HL-60/S4 treated with retinoic acid at 250 ng/mL for 4 days and 3 days (cell line): ENCODE data around the gene ATXN7L1.

Experiments
- in situ Hi-C: fragments of 300-500 bp; cut with MboI; formaldehyde crosslinking; loops from 2 replicates; pipeline ENCODE4 v1.7.0; 2022; ENCODE audit warnings: low sequenced_read_pairs

ATXN7L1 gene

DNA sequence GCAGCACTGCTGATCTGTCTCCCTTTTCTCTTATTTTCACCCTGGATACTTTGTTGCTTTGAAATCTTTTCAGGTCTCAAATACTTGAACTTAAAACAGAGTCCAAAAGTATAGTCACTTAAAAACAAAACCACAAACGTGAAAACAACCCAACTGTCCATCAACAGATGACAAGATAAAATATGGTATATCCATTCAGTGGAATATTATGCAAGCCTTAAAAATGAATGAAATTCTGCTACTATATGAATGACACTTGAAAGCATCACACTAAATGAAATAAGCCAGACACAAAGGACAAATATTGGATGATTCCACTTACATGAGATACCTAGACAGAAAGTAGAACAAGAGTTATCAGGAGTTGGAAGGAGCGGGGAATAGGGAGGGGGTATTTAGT, 250.4 kb downstream of the ATXN7L1 start:
- in situ Hi-C loops = loop anchor here (25.0 kb wide), 1 partner anchor 411 kb away; no protein-coding TSS in a partner anchor

DNA sequence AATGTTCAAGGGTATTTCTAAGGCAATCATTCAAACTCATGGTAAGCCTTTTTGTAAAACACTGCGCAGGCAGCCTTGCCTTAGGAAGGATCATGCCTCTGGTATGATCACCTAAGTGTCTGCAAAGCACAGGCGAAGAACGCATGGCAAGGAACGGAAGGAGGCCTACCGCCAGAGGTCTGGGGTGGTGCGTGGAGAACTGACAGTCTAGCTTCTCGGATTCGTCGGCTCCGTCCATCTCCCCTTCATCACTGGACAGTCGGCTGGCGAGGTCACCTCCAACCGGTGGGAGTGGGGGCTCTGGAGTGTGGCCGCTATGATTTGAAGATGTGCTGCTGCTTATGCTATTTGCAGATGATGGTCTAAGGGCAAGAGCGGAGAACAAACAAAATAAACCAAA, 252.5 kb downstream of the ATXN7L1 start:
- in situ Hi-C loops = no loop called here

DNA sequence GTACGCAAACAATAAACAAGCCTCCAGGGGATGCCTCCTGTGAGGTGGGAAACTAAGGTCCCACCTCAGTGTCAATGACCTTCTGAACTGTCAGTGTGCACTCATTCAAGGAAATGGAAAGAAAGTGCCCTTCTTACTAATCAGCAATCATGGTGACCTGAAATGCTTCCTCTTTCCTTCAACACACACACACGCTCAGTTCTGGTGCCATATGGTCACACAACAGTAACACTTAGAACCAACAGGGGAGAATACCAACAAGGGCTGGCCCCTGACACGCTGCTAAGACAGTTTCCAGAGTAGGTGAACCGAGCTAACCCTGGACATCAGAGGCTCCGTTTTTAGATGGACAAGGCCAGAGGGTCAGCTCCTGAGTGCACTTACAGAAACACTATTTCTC, 253.0 kb downstream of the ATXN7L1 start:
- in situ Hi-C loops = no loop called here

DNA sequence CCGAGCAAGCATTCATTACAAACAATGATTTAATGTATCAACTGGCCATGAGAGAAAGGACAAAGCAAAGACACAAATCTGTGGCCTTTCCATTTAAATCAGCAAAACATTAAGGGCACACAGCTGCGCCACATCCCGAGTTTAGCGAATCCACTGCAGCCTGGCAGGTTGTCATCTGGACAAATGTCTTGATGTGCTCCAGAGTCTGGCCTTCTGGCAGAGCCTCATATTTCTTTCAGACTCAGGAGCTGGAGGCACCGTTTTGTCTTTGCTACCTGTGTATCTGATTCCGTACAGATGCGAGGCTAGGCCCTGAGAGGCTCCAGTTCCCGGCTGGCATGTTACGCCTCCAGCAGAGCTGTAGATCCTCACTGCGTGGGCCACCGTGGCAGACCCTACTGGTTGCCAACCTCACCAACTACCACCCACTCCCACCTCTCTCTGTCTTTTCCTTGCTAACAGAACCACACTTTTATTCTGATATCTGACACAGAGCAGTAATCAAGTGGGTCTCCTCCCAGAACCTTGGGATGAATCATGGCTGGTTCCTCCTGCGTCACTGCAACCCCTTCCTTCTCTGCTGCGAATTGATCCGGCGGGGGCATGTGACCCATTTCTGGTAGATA, 254.2 kb downstream of the ATXN7L1 start:
- in situ Hi-C loops = no loop called here

DNA sequence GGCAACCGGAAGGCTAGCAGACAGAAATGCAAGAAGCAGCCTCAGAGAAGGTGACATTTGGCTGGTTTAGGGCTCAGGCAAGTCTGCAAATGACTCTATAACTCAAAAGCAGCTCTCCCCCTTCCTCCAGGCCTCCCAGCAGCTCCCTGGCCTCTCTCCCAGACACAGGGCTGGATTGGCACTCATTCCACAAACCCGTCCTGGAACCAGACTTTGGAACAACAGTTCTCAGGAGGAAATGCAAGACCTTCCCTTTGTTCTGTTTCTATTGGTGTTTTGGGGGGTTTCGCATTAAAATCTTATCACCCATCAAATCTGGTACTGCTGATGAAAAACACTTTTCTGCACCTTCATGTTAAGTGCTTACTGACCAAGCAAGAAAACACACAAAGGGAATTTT, 254.8 kb downstream of the ATXN7L1 start:
- in situ Hi-C loops = no loop called here

DNA sequence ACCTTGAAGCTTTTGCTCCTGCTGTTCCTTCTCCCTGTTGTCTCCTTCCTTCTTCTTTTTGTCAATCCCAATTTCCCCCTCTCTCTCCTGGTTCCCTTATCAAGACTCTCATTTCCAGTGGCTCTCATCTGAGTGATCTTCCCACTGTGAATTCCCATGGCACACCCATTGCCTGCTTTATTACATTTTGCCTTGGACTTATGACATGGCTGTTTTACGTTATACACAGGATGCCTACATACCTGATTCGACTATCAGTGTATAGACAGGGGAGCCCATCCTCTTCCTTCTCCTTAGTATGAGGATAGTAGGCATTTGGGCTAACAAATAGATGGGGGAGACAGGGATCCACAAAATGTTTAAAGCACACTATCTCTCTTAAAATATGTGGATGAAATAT, 255.2 kb downstream of the ATXN7L1 start:
- in situ Hi-C loops = no loop called here

DNA sequence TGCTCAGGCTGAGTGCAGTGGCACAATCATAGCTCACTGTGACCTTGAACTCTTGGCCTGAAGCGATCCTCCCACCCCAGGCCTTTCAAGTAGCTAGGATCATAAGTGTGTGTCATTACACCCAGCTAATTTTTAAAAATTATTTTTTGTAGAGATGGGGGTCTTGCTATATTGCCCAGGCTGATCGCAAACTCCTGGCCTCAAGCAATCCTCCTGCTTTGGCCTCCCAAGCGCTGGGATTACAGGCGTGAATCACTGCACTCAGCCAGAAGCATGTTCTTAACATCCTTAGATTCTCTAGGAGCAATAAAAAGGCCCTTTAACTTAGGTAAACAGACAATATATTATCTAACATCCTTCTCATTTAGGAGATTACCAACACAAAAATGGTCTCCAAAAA, 256.8 kb downstream of the ATXN7L1 start:
- in situ Hi-C loops = no loop called here

DNA sequence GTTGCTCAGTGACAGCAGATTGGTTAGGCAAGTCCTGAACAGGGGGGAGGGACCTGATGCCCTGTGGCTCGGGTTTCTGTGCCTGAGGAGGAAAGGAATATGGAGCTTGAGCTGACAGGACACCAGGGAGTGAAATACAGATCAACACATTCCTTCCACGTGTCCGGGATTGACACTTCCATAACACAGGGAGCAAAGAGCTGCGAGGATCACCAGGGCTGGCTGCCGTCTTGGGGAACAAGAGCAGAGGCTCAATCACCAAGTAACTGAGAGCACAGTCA, 258.4 kb downstream of the ATXN7L1 start:
- in situ Hi-C loops = no loop called here

DNA sequence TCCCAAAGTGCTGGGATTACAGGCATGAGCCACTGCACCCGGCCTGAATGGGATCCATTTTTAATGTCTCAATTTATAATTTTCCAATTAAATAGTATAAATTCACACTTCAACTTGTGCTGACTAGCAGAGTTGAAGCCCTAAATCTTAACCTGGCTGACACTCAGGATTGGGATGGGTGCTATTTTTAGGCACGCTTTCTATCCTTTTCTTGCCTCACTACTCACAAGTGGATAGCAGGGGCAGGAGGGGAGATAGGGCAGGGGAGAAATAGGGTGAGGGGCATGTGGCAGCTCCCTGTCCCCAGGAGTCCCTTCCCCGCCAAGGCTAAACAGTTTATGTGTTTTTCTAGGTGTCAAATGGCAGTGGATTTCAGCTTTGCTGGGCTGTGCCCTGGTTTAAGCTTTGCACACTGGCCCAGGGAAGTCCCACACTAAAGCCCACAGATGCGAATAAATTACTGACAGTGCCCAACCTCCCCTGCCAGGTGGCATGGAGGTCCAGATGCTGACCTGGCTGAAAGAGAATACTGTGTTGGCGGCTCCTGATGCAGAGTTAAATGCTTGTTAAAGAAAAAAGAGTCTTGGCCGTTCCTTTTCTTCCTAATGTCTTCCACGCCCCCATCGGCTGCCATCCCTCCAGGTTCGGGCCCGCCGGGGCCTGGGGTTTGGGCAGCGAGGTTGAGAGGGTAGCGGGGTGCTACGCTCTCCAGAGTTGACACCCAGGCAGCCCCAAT, 259.0 kb downstream of the ATXN7L1 start:
- in situ Hi-C loops = no loop called here

DNA sequence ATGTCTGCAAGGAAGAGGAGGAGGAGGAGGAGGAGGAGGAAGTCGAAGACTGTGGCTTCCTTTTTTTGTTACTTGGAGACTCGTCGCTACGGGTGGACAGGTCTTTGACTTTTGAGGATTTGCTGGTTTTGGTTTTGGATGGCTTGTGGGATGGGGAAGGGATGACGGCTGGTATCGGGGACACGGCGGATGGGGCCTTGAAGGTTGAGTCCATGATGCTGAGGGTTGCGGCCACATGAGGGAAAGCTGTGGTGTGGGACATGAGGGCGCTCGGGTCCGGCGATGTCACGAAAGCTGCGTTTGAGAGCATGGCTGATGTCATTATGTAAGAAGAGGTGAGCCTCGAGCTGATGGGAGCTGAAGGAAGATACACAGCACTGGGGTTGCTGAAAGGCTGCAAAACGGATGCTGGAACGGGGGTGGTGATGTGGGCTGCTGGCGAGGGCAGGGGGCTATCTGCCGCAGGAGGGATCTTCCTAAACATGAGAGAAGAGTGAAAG, 262.0 kb downstream of the ATXN7L1 start:
- in situ Hi-C loops = no loop called here

DNA sequence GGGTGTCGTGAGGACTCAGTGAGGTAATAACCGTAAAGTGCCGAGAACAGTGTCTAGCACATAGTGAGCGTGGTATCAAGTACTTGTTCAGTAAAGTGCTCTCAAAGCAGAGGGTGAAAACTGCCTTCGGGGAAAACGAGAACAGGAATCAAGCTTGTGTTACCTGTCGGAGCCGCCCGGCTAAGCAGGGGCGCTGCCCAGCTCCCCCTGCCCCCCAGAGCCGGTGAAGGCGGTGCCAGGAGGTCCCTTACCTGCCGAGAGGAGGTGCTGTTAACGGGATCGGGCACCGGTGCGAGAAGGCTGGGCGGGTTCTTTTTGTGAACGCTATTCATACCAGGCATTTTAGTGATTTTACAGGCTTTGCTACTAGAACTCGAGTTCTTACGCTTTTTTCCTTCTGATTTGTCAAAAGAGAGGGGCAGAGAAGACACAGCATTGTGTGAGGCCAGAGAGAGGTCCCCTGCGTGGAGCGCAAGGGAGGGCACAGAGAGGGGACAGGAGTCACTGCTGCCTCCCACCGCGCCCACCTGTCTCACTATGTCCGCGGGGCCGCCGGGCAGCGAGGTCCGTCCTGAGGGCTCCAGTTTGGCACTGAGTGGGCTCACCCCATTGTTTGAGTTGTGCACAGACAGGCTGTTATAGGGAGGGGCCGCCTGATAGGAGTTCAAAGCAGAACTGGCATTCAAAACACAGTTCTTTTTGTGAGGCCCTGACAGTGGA, 262.6 kb downstream of the ATXN7L1 start:
- in situ Hi-C loops = no loop called here

DNA sequence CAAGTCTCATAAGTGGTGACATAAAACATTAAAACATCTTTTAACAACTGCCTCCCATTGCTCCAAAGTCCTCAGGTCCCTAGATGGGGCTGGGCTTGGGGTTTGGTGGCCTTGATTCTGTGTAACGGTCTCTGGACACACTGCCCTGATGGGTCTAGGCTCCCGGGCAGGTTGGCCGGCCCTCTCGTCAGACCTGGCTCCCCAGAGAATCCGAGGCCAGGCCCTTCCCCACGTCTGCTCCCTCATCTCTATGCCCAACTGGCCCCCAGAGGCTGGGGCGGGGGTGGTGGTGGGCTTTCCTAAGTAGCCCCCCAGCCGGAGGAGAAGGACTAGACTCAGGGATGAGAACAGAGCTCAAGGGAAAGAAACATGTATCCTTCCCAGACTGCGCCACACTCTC, 263.6 kb downstream of the ATXN7L1 start:
- in situ Hi-C loops = no loop called here

DNA sequence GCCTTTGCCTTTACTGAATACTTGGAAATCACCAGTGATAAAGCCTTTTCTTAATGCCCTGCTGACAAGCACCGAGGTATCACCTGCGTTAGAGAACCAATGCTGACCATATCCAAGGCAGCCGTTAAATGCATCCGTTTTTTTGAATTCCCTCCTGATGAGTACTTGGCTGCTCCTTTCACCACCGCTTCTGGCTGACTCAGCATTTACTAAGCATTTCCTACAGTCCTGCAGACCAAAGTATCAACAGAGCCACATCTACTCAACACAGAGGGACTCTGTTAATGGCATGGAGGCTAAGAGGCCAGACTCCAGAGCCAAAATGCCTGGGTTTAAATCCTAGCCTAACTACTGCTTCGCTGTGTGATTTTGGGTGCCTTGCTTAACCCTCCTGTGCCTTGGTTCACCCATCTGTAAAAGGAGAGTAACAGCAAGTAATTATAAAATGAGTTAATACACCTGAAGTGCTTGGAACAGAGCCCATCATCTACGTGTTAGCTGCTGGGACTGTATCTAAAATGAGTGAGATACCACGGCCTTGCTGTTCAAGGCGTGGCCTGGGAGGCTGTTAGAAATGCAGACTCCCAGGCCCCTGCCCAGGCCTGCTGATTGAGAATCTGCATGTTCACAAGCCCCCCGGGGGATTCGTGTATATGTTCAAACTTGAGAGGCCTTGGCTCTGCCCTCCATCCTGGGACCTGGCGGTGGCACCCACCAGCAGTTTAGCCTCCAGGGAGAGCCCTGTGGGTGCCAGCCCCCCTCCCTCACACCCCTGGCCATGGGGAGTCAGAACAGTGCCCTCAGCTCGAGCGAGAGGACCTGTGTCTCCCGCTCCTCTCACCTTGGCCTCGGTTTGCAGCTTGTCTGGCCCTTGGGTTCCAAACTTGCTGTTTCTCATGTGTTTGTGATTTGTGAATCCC, 264.3 kb downstream of the ATXN7L1 start:
- in situ Hi-C loops = no loop called here

DNA sequence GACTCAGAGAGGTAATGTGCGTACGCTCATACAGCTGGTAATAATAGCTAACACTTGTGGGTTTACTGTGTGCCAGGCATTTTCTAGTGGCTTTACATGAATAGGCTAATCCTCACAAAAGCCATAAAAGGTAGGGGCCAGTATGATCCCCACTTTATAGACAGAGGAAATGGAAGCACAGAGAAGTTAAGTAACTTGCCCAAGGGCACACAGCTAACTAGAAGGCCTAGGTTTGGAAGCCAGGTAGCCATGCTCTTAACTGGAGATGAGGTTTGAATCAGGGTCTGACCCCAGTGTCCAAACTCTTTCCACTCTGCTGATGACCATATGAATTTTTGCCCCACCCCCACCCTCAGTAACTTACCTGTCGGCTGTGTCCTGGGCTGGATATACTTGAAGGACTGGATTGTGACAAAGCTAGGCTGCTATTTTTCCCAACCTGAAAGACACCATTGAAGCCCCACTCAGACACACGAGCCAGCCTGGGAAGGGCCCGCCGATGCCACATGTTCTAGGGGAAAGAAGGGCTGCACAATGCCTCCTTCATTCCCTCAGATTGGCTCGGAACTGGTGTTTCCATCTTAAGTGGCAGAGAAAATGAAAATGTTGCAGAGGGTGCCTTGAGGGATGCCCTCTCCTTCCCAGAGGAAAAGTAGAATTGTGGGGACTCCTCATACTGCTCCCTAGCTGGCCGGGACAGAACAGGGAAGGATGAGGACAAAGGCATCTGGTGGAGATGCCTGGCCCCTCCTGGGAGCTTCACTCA, 266.1 kb downstream of the ATXN7L1 start:
- in situ Hi-C loops = no loop called here

DNA sequence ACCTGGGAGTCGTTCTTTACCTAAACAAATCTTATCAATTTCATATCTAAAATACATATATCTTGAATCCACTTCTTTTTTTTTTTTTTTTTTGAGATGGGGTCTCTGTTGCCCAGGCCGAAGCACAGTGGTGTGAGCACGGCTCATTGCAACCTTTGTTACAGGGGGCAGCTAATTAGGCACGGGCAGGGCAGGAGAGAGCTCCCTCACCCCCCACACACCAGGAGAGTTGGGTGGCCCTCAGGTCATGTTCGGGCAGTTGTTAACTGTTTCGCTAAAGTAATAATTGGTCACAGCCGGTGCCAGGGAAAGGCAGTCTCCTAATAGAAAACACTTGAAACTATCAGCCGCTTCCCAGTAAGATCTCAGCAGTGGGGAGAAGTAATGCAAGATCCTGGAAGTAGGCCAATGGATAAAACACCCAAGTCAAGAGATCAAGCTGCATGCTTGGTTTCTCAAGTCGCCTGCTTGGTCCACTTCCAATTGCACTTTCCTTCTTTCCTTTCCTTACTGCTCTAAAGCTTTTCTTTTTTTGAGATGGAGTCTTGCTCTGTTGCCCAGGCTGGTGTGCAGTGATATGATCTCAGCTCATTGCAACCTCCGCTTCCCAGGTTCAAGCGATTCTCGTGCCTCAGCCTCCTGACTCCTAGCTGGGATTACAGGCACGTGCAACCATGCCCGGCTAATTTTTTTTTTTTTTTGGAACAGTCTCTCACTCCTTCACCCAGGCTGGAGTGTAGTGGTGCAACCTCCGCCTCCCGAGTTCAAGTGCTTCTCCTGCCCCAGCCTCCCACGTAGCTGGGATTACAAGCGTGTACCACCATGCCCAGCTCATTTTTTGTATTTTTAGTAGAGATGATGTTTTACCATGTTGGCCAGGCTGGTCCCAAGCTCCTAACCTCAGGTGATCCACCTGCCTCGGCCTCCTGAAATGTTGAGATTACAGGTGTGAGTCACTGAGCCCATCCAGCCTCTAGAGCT, 273.8 kb downstream of the ATXN7L1 start:
- in situ Hi-C loops = no loop called here

DNA sequence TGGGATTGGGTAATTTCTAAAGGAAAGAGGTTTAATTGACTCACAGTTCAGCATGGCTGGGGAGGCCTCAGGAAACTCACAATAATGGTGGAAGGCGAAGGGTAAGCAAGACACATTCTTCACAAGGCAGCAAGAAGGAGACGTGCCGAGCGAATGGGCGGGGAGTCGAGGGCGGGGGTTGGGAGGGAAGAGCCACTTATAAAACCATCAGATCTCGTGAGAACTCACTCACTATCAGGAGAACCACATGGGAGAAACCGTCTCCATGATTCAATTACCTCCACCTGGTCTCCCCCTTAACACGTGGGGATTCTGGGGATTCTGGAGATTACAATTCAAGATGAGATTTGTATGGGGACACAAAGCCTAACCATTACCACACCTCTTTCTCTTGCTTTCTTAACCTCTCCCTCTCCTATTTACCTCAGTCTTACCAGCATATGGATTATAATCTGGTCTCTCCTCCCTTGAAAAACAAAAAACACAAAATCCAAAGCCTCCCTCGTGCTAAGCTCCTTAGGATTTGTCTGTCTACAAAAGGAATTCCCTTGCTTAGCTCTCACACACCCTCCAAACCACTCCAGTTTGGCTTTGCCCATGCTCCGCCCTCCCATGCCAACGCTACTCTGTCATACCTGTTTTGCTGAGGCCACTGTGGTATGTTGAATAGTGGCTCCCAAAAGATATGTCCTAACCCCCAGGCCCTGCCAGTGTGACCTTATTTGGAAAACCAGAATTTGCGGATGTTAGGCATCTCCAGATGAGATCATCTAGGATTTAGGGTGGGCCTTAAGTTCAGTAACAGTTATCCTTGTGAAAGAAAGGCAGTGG, 275.5 kb downstream of the ATXN7L1 start:
- in situ Hi-C loops = no loop called here

DNA sequence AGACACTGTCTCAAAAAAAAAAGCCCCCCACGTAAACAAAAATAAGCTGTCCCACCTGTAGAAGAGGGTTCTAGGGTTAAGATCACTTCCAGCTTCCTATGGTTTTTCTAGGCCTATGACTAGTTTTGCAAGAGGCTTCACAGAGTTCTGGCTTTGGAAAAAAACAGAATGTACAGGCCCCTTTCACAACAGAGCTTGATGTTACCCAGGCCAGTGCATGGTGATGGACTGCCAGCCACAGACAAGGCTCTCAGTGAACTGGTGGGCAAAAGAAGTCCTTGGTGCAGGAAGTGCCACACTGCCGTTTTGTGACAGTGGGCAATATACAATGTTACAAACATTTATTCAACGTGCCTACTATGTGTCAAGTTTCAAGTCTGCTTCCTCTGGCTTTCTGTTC, 276.8 kb downstream of the ATXN7L1 start:
- in situ Hi-C loops = loop anchor here (25.0 kb wide), 1 partner anchor 687 kb away; no protein-coding TSS in a partner anchor

DNA sequence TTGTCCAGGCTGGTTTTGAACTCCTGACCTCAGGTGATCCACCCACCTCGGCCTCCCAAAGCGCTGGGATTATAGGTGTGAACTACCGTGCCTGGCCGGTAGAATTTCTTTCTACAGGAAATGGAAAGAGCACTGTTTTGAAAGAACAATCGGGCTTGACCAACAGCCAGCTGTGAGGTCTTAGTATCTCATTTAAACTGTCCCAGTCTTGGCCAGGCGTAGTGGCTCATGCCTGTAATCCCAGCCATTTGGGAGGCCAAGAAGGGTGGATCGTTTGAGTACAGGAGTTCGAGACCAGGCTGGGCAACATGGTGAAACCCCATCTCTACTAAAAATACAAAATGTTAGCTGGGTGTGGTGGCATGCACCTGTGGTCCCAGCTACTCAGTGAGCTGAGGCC, 277.3 kb downstream of the ATXN7L1 start:
- in situ Hi-C loops = loop anchor here (25.0 kb wide), 1 partner anchor 687 kb away; no protein-coding TSS in a partner anchor
